Trophoblast cell (in vitro differentiated cells and primary cell): ENCODE results near the gene SYNPO2.

Experiments
- DNase-seq, 2 donors: peaks; one replicate each; pipeline ENCODE4 v3.0.0-alpha.2; 2016
- H2AFZ ChIP-seq: 2 replicates; pipeline ENCODE4 v1.6.1; 2013; ENCODE audit warnings: low read length, moderate library complexity, mild to moderate bottlenecking; ENCODE audit not compliant: insufficient read depth, poor library complexity
- H2AK5ac ChIP-seq: 2 replicates; pipeline ENCODE4 v1.6.1; 2013; ENCODE audit warnings: mild to moderate bottlenecking, low read length
- H2BK120ac ChIP-seq: 2 replicates; pipeline ENCODE4 v1.6.1; 2013; ENCODE audit warnings: low read length, mild to moderate bottlenecking, moderate library complexity; ENCODE audit not compliant: insufficient read depth, poor library complexity
- H2BK12ac ChIP-seq: 2 replicates; pipeline ENCODE4 v1.6.1; 2013; ENCODE audit warnings: mild to moderate bottlenecking, low read length, moderate library complexity
- H2BK5ac ChIP-seq: 2 replicates; pipeline ENCODE4 v1.6.1; 2013; ENCODE audit warnings: low read length, low read depth, moderate library complexity, mild to moderate bottlenecking; ENCODE audit not compliant: poor library complexity
- H3K14ac ChIP-seq: 2 replicates; pipeline ENCODE4 v1.6.1; 2013; ENCODE audit warnings: mild to moderate bottlenecking, low read length
- H3K18ac ChIP-seq: 2 replicates; pipeline ENCODE4 v1.6.1; 2013; ENCODE audit warnings: mild to moderate bottlenecking, low read length
- H3K23ac ChIP-seq: 2 replicates; pipeline ENCODE4 v1.6.1; 2013; ENCODE audit warnings: low read length
- H3K27ac ChIP-seq: 2 replicates; pipeline ENCODE4 v1.5.1; 2013; ENCODE audit warnings: low read depth, mild to moderate bottlenecking, inconsistent platforms, low read length, moderate library complexity
- H3K27me3 ChIP-seq: 2 replicates; pipeline ENCODE4 v1.6.1; 2013; ENCODE audit warnings: inconsistent platforms, mild to moderate bottlenecking, low read length, moderate library complexity; ENCODE audit not compliant: insufficient read depth
- H3K36me3 ChIP-seq, 2 experiments: 1 replicate in 1 of 2; 2 replicates in 1 of 2; pipeline ENCODE4 v1.6.1; 2013; ENCODE audit warnings: low read length in 2 of 2, mild to moderate bottlenecking in 2 of 2, moderate library complexity in 1 of 2; ENCODE audit not compliant: insufficient read depth in 2 of 2, control insufficient read depth in 1 of 2
- H3K4ac ChIP-seq: 2 replicates; pipeline ENCODE4 v1.6.1; 2013; ENCODE audit warnings: low read depth, mild to moderate bottlenecking, low read length, moderate library complexity
- H3K4me1 ChIP-seq, 2 experiments: 1 replicate in 1 of 2; 2 replicates in 1 of 2; pipeline ENCODE4 v1.6.1; 2013; ENCODE audit warnings: low read length in 2 of 2, mild to moderate bottlenecking in 2 of 2, moderate library complexity in 1 of 2; ENCODE audit not compliant: insufficient read depth in 2 of 2, control insufficient read depth in 1 of 2
- H3K4me2 ChIP-seq: 2 replicates; pipeline ENCODE4 v1.6.1; 2013; ENCODE audit warnings: inconsistent platforms, mild to moderate bottlenecking, low read length, moderate library complexity
- H3K4me3 ChIP-seq: 2 replicates; pipeline ENCODE4 v1.5.1; 2013; ENCODE audit warnings: mild to moderate bottlenecking, low read depth, low read length, inconsistent platforms
- H3K79me1 ChIP-seq: one replicate; pipeline ENCODE4 v1.6.1; 2013; ENCODE audit warnings: low read length
- H3K79me2 ChIP-seq: 2 replicates; pipeline ENCODE4 v1.6.1; 2013; ENCODE audit warnings: low read length, mild to moderate bottlenecking; ENCODE audit not compliant: control insufficient read depth, insufficient read depth, poor library complexity
- H3K9ac ChIP-seq: 2 replicates; pipeline ENCODE4 v1.6.1; 2013; ENCODE audit warnings: mild to moderate bottlenecking, low read length
- H3K9me3 ChIP-seq: 2 replicates; pipeline ENCODE4 v1.6.1; 2013; ENCODE audit warnings: low read depth, mild to moderate bottlenecking, control low read depth, inconsistent platforms, low read length; ENCODE audit not compliant: insufficient read depth
- H4K12ac ChIP-seq: 2 replicates; pipeline ENCODE4 v1.6.1; 2013; ENCODE audit warnings: low read depth, mild to moderate bottlenecking, low read length, moderate library complexity
- H4K8ac ChIP-seq: 2 replicates; pipeline ENCODE4 v1.6.1; 2013; ENCODE audit warnings: low read depth, mild to moderate bottlenecking, low read length, moderate library complexity
- H4K91ac ChIP-seq: one replicate; pipeline ENCODE4 v1.6.1; 2013; ENCODE audit warnings: low read depth, mild to moderate bottlenecking, low read length, moderate library complexity
- WGBS: extraction: QIAGEN DNeasy Blood & Tissue Kit; methylation state at CpG from one replicate; pipeline ENCODE4 v1.1.7; 2013; ENCODE audit warnings: missing lambda C conversion rate; ENCODE audit not compliant: insufficient read length, insufficient coverage; ENCODE audit errors: extremely low coverage; 5-methylcytosine and 5-hydroxymethylcytosine counted together

The SYNPO2 gene

DNA sequence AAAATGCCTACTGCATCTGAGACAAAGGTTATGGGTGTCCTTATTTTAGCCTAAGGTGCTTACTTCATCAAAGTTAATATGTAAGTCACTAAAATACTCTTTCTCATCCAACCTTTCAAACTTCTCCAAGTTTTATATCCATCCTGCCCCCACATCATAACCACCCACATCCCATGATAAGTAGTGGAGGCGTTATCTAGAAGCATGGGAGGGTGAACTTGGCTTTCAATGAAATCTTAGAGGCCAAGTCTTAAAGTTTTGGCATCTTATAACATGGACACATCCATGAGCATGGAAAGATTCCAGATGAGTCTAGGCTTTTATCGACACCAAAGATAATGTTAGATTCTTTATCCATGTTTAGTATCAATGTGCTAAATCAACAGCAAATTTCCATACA, 29.9 kb upstream of the SYNPO2 start:
- Histone ChIP-seq H3K79me1 (no peaks in the 10 kb centered on the region), H2BK12ac (no peak overlapping the region), H4K8ac (no peak overlapping the region), H3K9ac (no peak overlapping the region), H3K4ac (no peak overlapping the region), H3K36me3 (no peaks in the 10 kb centered on the region), H3K23ac (no peak overlapping the region), H2AFZ (no peak overlapping the region), H3K4me3 (no peak overlapping the region), H2BK5ac (no peak overlapping the region), H2BK120ac (no peak overlapping the region), H3K79me2 (no peaks in the 10 kb centered on the region), H3K4me1 (no peaks in the 10 kb centered on the region), H3K9me3 (no peaks in the 10 kb centered on the region), H3K27ac (no peak overlapping the region), H3K14ac (no peak overlapping the region), H3K4me2 (no peak overlapping the region), H4K12ac (no peak overlapping the region), H3K18ac (no peak overlapping the region), H4K91ac (no peak overlapping the region), H2AK5ac (no peak overlapping the region), H3K27me3 (no peaks in the 10 kb centered on the region)
- no CpG with 5 or more reads among the region's 2 CpGs for WGBS
- DNase-seq, result no peak

GRCh38 chr4:118865091-118865708, 23.5 kb upstream of the SYNPO2 start:
- no peaks in the 10 kb centered on the region for H3K9me3 ChIP-seq
- no peaks in the 10 kb centered on the region for H3K36me3 ChIP-seq
- H3K23ac ChIP-seq, result no peak overlapping the region
- H2BK120ac ChIP-seq, result no peak overlapping the region
- no peak overlapping the region for H2AK5ac ChIP-seq
- no peak overlapping the region for H2BK5ac ChIP-seq
- H4K12ac ChIP-seq, result no peak overlapping the region
- H3K79me2 ChIP-seq, result no peaks in the 10 kb centered on the region
- no peak overlapping the region for H2AFZ ChIP-seq
- no peak overlapping the region for H3K27ac ChIP-seq
- no peak overlapping the region for H3K9ac ChIP-seq
- no peak overlapping the region for H4K8ac ChIP-seq
- no peaks in the 10 kb centered on the region for H3K27me3 ChIP-seq
- H3K4me2 ChIP-seq, result no peak overlapping the region
- no peaks in the 10 kb centered on the region for H3K79me1 ChIP-seq
- H4K91ac ChIP-seq, result no peak overlapping the region
- no peak overlapping the region for H2BK12ac ChIP-seq
- H3K4me3 ChIP-seq, result no peak overlapping the region
- H3K14ac ChIP-seq, result no peak overlapping the region
- H3K4me1 ChIP-seq, result peaks cover 0 to 2% of the 10 kb centered on the region in 2 experiments
- WGBS, result no CpG with 5 or more reads among the region's 5 CpGs
- DNase-seq, result peak; percentile 60 to 78
- no peak overlapping the region for H3K18ac ChIP-seq
- no peak overlapping the region for H3K4ac ChIP-seq

- Histone ChIP-seq H3K27ac (no peak overlapping the region), H3K9me3 (no peaks in the 10 kb centered on the region), H3K18ac (no peak overlapping the region), H3K4me3 (no peak overlapping the region), H2BK5ac (no peak overlapping the region), H3K4me1 (peaks cover 0 to 2% of the 10 kb centered on the region in 2 experiments), H3K36me3 (no peaks in the 10 kb centered on the region), H3K9ac (no peak overlapping the region), H3K14ac (no peak overlapping the region), H3K79me2 (no peaks in the 10 kb centered on the region), H2BK120ac (no peak overlapping the region), H2AK5ac (no peak overlapping the region), H3K4ac (no peak overlapping the region), H4K8ac (no peak overlapping the region), H2AFZ (no peak overlapping the region), H3K4me2 (no peak overlapping the region), H4K12ac (no peak overlapping the region), H2BK12ac (no peak overlapping the region), H3K27me3 (no peaks in the 10 kb centered on the region), H3K23ac (no peak overlapping the region), H3K79me1 (no peaks in the 10 kb centered on the region), H4K91ac (no peak overlapping the region)
- DNase-seq, result no peak
- no CpG with 5 or more reads among the region's 1 CpG for WGBS
These were observed 22.2 kb upstream of the SYNPO2 start for GRCh38 chr4:118866442-118866841.

- WGBS, result no CpG with 5 or more reads among the region's 3 CpGs
- Histone ChIP-seq H3K27ac (no peak overlapping the region), H4K8ac (no peak overlapping the region), H2AK5ac (no peak overlapping the region), H3K18ac (no peak overlapping the region), H3K27me3 (no peaks in the 10 kb centered on the region), H2BK5ac (no peak overlapping the region), H3K79me1 (no peaks in the 10 kb centered on the region), H3K36me3 (no peaks in the 10 kb centered on the region), H4K12ac (no peak overlapping the region), H3K79me2 (no peaks in the 10 kb centered on the region), H3K4me3 (no peak overlapping the region), H3K4ac (no peak overlapping the region), H3K4me2 (no peak overlapping the region), H3K9ac (no peak overlapping the region), H4K91ac (no peak overlapping the region), H2AFZ (no peak overlapping the region), H3K9me3 (no peaks in the 10 kb centered on the region), H3K14ac (no peak overlapping the region), H3K4me1 (peaks cover 0 to 2% of the 10 kb centered on the region in 2 experiments), H3K23ac (no peak overlapping the region), H2BK120ac (no peak overlapping the region), H2BK12ac (no peak overlapping the region)
- no peak for DNase-seq
These were observed 21.2 kb upstream of the SYNPO2 start for GRCh38 chr4:118867311-118868067.
